GM19397 (cell line): ENCODE data around the gene CDKAL1.

ENCODE experiments used
- ATAC-seq: cut with Tn5 transposase; IDR thresholded peaks from one replicate; pipeline ENCODE4 v1.9.1; 2021; ENCODE audit warnings: mild to moderate bottlenecking, moderate library complexity; ENCODE audit not compliant: unreplicated experiment

The CDKAL1 gene

DNA sequence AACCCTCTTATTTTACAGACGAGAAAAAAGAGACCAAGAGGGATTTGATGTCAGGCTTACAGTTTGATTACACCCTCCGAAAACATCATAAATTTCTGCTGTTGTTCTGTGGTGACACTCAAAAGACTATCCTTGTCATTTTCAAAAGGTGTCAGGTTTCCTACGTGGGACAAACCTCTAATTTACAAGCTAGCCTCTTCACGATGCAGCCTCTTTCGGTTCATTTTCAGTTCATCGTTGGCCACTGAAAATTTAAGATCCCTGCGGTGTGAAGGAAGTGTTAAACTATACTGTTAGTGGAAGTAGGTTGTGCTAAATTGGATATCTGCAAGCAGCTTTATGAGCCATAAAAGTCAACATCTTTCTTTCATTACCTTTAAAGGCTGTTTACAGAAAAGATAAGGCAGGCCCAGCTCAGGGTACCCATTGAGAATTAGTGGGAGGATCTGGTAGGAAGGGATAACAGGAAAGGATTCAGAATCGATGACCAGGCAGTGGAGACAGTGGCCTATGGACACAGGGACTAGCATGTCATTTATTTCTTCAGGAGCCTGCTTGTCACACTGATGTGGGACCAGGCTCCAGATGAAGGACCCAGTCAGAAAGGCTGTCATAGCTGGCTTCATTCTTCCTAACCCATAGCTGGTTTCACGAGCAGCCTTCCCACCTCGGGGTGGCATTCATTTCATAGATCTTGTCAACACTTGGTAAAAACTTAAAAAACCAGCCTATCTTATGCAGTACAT, 730.2 kb downstream of the CDKAL1 start:
- ATAC-seq = no peak

DNA sequence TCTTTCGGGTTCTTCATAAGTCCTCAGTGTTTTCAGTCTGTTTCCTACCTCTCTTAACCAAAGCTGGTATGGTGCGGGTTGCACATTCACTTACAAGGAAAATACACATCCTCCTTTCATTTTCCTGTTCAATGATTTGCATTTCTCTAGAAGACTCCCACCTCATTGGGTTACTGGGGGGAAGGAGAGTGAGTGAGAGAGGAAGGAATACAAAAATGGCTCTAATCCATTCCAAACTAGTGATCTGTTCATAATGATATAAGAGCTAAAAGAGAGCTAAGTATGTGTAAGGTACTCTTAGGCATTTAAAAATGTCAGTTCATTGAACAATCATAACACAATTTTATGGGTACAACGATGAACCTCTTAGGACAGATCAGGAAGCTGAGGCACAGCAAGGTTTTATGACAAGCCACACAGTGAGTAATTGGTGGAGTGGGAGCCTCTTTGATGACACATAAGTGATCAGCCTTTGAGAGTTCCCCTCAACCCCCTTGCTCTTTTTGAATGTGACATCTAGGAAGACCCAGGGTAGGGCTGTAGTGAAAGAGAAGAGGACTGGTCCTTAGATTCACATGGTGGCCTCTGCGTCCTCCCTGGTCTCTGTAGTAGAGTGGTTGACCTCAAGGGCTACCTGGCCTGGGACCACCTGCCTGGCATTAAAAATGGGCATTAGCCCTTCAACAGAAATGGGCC, 730.9 kb downstream of the CDKAL1 start:
- no peak for ATAC-seq

- no peak for ATAC-seq
Measured at GRCh38 chr6:21265730-21266044, 731.4 kb downstream of the CDKAL1 start.

DNA sequence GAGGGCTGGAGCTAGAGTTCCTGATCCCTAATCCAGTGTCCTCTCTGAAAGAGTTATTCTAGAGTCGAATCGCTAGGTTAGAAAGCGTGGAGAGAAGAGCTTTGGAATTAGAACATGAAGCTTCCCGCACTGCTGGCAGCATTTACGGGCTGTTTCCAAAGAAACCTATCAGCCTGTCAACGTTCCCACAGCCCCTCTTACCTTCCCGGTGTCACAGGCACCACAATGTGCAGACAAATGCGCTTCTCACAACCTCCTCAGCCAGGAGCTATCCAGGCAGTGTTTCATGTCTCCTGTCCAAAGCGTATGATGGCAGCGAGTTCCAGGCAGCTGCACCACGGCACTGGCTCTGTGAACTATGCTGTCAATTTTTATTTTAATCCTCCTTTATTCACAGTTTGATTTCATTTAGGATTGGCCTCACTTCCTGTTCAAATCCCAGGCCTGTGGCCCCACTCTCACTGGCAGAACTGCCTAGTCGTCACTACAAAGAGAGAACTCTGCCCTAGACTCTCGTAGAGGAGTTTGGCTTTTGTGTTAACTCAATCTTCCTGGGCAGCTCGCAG, 736.5 kb downstream of the CDKAL1 start:
- no peak for ATAC-seq

- no peak for ATAC-seq
Measured at GRCh38 chr6:21271428-21272155, 737.3 kb downstream of the CDKAL1 start.

DNA sequence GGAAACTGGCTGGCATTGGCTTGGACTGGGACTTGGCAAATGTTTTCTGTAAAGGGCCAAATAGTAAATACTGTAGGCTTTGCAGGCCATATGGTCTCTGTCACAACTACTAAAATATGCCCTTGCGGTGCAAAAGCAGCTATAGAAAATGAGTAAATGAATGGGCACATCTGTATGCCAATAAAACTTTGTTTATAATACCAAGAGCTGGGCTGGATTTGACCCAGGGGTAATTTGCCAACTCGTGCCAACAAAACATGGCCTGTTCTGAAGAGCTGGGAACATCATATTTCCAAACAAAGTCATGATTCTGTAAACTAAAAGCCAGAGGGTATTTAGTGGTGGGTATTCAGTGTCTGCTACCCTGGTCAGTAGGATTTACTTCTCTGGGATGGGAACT, 739.2 kb downstream of the CDKAL1 start:
- ATAC-seq = no peak

DNA sequence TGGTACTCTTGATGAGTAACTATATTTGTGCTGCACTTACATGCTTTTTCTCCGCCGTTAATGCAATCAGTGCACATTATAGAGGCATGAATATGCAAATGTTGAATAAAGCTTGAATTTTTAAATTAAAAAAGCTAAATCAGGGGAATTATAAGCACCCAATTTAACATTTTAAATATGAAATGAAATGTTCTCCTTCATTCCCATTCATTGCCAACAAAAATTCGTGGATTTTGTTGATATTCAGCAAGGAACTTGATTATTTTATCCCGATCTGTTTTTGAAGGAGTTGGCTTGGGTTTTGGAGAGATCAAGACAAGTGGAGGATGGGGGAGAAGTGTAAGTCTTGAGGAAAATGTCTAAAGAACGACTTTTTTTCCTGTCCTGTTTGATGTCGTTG, 740.6 kb downstream of the CDKAL1 start:
- no peak for ATAC-seq

GRCh38 chr6:21277601-21278374, 743.5 kb downstream of the CDKAL1 start:
- no peak for ATAC-seq

GRCh38 chr6:21278375-21278745, 744.1 kb downstream of the CDKAL1 start:
- ATAC-seq = no peak

DNA sequence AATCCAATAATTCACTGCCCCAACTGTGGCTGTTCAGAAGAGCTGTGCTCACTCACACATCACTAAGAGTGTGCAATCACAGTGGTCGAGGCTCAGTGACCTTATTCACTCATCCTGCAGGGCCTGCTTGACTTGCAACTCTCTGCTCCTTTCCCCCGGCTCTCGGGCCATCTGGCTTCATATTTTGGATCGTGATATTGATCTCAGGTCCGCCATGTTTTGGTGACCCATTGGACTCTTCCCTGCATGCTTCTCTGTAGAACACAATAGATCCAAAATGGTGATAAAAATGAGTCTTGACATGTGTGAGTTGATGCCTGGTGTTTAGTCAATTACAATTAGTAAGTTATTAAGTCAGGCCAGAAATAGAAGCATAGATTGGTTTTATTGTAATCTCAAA, 745.4 kb downstream of the CDKAL1 start:
- ATAC-seq = no peak

DNA sequence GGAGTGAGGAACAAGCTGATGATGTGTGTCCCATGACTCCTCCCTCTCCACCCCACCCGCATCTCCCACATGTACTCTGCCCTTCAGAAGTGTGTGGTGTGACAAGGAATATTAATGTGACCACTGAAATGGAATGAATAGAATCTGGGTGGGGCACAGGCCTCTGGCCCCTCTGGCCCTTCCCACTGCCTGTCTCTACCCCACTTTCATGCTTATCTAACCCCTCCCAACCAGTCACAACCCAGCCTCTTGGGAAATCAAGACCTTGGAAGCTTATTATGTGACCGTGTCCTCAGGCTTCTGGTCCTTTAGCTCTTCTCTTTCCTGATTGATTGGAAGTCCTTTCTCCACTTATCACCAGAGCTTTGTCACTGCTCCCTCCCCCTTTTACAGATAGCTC, 747.1 kb downstream of the CDKAL1 start:
- no peak for ATAC-seq
